Esophagus squamous epithelium (tissue), 4 donors: ENCODE results near the gene NPB.

Source experiments
- CTCF ChIP-seq, 6 experiments: fragments of 450-650 bp in 4 of 6; fragments of 200-600 bp in 2 of 6; sonication (generic) in 2 of 6; IDR thresholded peaks; one replicate each; pipeline ENCODE4 v1.5.1; 2016 to 2019; ENCODE audit warnings: antibody characterized with exemption in 6 of 6, mild to moderate bottlenecking in 4 of 6, moderate library complexity in 4 of 6
- POLR2A ChIP-seq, 4 donors: fragments of 450-650 bp; IDR thresholded peaks; one replicate each; pipeline ENCODE4 v1.6.1; 2017; ENCODE audit warnings: antibody characterized with exemption in 4 of 4, mild to moderate bottlenecking in 4 of 4, moderate library complexity in 3 of 4

GRCh38 chr17:81914103-81914850 lies 12.2 kb downstream of the NPB start:
- TF ChIP-seq POLR2A (IDR thresholded peaks at IDR 0.05) = no peak
- TF ChIP-seq CTCF (IDR thresholded peaks at IDR 0.05) = no peak
